Ovary (tissue), 3 donors: Measurements from ENCODE around the gene CARMIL1.
"Not testable (repeated sequence)": the region's sequence is repeated elsewhere in the genome, so short reads cannot be mapped to it uniquely, and the experiment has no call there.

Experiments
- CTCF ChIP-seq, 3 donors: fragments of 450-650 bp in 2 of 3; fragments of 200-600 bp in 1 of 3; IDR thresholded peaks; one replicate each; pipeline versions ENCODE4 v1.5.1 to v1.8.0; 2016 to 2022; ENCODE audit warnings: antibody characterized with exemption in 3 of 3, mild to moderate bottlenecking in 1 of 3
- POLR2A ChIP-seq: fragments of 450-650 bp; IDR thresholded peaks from one replicate; pipeline ENCODE4 v1.6.1; 2017; ENCODE audit warnings: antibody characterized with exemption, mild to moderate bottlenecking, moderate library complexity
- donor health status: DM: no; HTN: no; CAD: no.

DNA sequence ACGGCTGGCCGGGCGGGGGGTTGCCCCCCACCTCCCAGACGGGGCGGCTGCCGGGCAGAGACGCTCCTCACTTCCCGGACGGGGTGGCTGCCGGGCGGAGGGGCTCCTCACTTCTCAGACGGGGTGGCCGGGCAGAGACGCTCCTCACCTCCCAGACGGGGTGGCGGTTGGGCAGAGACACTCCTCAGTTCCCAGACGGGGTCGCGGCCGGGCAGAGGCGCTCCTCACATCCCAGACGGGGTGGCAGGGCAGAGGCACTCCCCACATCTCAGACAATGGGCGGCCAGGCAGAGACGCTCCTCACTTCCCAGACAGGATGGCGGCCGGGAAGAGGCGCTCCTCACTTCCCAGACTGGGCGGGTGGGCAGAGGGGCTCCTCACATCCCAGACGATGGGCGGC lies 306.9 kb downstream of the CARMIL1 start:
- not testable (repeated sequence) for TF ChIP-seq POLR2A; CTCF (IDR thresholded peaks at IDR 0.05)
